Gastrocnemius medialis (tissue), 4 donors: ENCODE results near the gene RUNDC1.

Source experiments
- POLR2A ChIP-seq, 2 donors: fragments of 450-650 bp; IDR thresholded peaks; one replicate each; pipeline ENCODE4 v1.6.1; 2017; ENCODE audit warnings: antibody characterized with exemption in 2 of 2, mild to moderate bottlenecking in 2 of 2, moderate library complexity in 2 of 2
- TF ChIP-seq, protein P1 (sequence below), 5 experiments: fragments of 450-650 bp in 3 of 5; fragments of 200-600 bp in 2 of 5; sonication (generic) in 2 of 5; IDR thresholded peaks in 4 of 5; conservative IDR thresholded peaks in 1 of 5; 1 replicate in 4 of 5; 2 replicates in 1 of 5; pipeline ENCODE4 v1.5.1; 2016 to 2019; ENCODE audit warnings: antibody characterized with exemption in 5 of 5, mild to moderate bottlenecking in 3 of 5, moderate library complexity in 3 of 5

DNA sequence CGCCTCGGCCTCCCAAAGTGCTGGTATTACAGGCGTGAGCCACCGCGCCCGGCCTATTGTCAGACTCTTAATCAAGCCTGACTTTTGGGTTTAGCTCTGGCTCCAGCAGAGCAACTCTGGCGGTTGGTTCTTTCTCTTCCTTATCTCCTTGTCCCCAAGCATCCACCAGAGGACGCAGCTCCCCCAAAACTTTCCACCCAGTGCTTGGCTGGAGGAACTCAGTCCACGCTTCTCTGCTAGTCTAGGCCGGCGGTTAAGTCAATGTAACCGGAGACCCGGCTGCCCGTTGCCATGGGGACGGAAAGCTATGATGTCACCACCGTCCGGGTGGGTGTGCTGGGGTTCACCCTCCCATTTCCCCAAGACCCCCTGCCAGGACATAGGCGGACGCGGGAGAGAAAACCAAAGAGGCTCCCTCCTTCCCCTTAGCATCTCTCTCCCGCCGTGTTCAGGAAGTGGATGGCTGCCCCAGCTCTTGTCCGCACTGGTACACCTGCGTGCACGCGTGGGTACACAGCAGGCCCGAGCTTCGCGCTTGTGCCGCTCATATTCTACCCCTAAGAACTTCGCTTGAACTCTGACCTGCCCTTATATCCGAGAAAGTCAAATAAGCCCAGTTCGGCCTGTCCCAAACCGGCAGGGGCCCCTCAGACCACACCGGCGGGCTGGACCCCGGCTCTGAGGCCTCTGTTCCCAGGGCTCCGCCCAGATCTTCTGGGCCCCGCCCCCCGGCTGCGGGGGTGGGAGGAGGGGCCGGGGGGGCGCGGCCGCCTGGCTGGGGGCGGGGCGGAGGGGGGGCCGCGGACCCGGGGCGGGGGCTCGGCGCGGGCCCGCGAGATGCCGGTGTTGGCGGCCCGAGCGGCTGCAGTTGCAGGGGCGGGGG lies 44.3 kb downstream of the RUNDC1 start, which contains the start of gene RND2:
- TF ChIP-seq, protein P1, sequence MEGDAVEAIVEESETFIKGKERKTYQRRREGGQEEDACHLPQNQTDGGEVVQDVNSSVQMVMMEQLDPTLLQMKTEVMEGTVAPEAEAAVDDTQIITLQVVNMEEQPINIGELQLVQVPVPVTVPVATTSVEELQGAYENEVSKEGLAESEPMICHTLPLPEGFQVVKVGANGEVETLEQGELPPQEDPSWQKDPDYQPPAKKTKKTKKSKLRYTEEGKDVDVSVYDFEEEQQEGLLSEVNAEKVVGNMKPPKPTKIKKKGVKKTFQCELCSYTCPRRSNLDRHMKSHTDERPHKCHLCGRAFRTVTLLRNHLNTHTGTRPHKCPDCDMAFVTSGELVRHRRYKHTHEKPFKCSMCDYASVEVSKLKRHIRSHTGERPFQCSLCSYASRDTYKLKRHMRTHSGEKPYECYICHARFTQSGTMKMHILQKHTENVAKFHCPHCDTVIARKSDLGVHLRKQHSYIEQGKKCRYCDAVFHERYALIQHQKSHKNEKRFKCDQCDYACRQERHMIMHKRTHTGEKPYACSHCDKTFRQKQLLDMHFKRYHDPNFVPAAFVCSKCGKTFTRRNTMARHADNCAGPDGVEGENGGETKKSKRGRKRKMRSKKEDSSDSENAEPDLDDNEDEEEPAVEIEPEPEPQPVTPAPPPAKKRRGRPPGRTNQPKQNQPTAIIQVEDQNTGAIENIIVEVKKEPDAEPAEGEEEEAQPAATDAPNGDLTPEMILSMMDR (IDR thresholded peaks at IDR 0.05 in 4 of 5, conservative IDR thresholded peaks at IDR 0.05 in 1 of 5) = peak; percentile 54 to 70 (median 65)
- peak; percentile 27 to 36 for TF ChIP-seq POLR2A (IDR thresholded peaks at IDR 0.05)
